ENCODE data around the gene TGM3.

Gene TGM3

GRCh38 chr20:2285193-2285592 lies 10.6 kb upstream of the TGM3 start:
- no peak for DNase-seq

- DNase-seq = no peak
Measured at GRCh38 chr20:2285613-2286012, 10.2 kb upstream of the TGM3 start.

GRCh38 chr20:2287504-2287903 lies 8.3 kb upstream of the TGM3 start:
- DNase-seq = no peak

GRCh38 chr20:2289475-2289874 lies 6.3 kb upstream of the TGM3 start:
- DNase-seq = no peak

GRCh38 chr20:2290486-2290885 lies 5.3 kb upstream of the TGM3 start:
- no peak for DNase-seq

GRCh38 chr20:2292416-2293110 lies 3.2 kb upstream of the TGM3 start:
- no peak for DNase-seq

GRCh38 chr20:2293486-2293885 lies 2.3 kb upstream of the TGM3 start:
- no peak for DNase-seq

- no peak for DNase-seq
Measured at GRCh38 chr20:2293971-2294370, 1.8 kb upstream of the TGM3 start.

GRCh38 chr20:2295286-2295685 lies 515 bp upstream of the TGM3 start:
- DNase-seq = no peak

- no peak for DNase-seq
Measured at GRCh38 chr20:2296524-2297356, 939 bp downstream of the TGM3 start.

GRCh38 chr20:2297357-2297728 lies 1.5 kb downstream of the TGM3 start:
- DNase-seq = no peak

GRCh38 chr20:2298116-2298515 lies 2.3 kb downstream of the TGM3 start:
- no peak for DNase-seq

- no peak for DNase-seq
Measured at GRCh38 chr20:2298701-2299100, 2.9 kb downstream of the TGM3 start.

- DNase-seq = no peak
Measured at GRCh38 chr20:2299301-2299700, 3.5 kb downstream of the TGM3 start.

- no peak for DNase-seq
Measured at GRCh38 chr20:2300002-2300401, 4.2 kb downstream of the TGM3 start.

GRCh38 chr20:2300420-2300819 lies 4.6 kb downstream of the TGM3 start:
- DNase-seq = no peak

GRCh38 chr20:2301164-2301622 lies 5.4 kb downstream of the TGM3 start:
- no peak for DNase-seq

- no peak for DNase-seq
Measured at GRCh38 chr20:2302384-2303060, 6.7 kb downstream of the TGM3 start.

GRCh38 chr20:2303673-2304072 lies 7.9 kb downstream of the TGM3 start:
- no peak for DNase-seq

- DNase-seq = no peak
Measured at GRCh38 chr20:2304180-2304579, 8.4 kb downstream of the TGM3 start.

- no peak for DNase-seq
Measured at GRCh38 chr20:2305029-2305428, 9.2 kb downstream of the TGM3 start.

- DNase-seq = no peak
Measured at GRCh38 chr20:2305479-2305878, 9.7 kb downstream of the TGM3 start.

- DNase-seq = no peak
Measured at GRCh38 chr20:2305946-2306345, 10.1 kb downstream of the TGM3 start.

GRCh38 chr20:2307136-2307535 lies 11.3 kb downstream of the TGM3 start:
- DNase-seq = no peak
